Peyer's patch (tissue), 4 donors: ENCODE data around the gene TAS2R50. TPM values are rescaled to one million over a fixed set of nuclear protein-coding genes. Genes with fewer than 3 reads are reported as not detected.

Source experiments
- DNase-seq, 3 donors: peaks; one replicate each; pipeline ENCODE4 v3.0.0-alpha.2; 2017 to 2019
- H3K27ac ChIP-seq, 4 donors: fragments of 200-600 bp; sonication (generic); one replicate each; pipeline ENCODE4 v1.5.1; 2016 to 2019
- H3K27me3 ChIP-seq, 2 donors: fragments of 200-600 bp; sonication (generic); one replicate each; pipeline ENCODE4 v1.5.1; 2019
- H3K36me3 ChIP-seq, 3 donors: fragments of 200-600 bp; sonication (generic); one replicate each; pipeline ENCODE4 v1.5.1; 2016 to 2019
- H3K4me1 ChIP-seq, 4 donors: fragments of 200-600 bp; sonication (generic); one replicate each; pipeline ENCODE4 v1.5.1; 2016 to 2019
- H3K4me3 ChIP-seq, 4 donors: fragments of 200-600 bp; sonication (generic); 1 replicate in 3 of 4; 2 replicates in 1 of 4; pipeline ENCODE4 v1.5.1; 2016 to 2019; ENCODE audit warnings: mild to moderate bottlenecking in 1 of 4
- H3K9me3 ChIP-seq, 4 donors: fragments of 200-600 bp; sonication (generic); one replicate each; pipeline ENCODE4 v1.5.1; 2016 to 2019; ENCODE audit warnings: mild to moderate bottlenecking in 1 of 4
- POLR2A ChIP-seq, 2 donors: fragments of 450-650 bp; IDR thresholded peaks; one replicate each; pipeline ENCODE4 v1.5.1; 2017; ENCODE audit warnings: antibody characterized with exemption in 2 of 2, mild to moderate bottlenecking in 2 of 2, moderate library complexity in 2 of 2
- total RNA-seq, 4 donors: library from RNA; depleted of rRNA; stranded (reverse); fragments of >200 nt; gene quantifications; one replicate each; pipeline ENCODE4 v1.1.0, GENCODE V29; 2016
- TF ChIP-seq, protein P1 (sequence below), 6 experiments: fragments of 450-650 bp in 4 of 6; fragments of 200-600 bp in 2 of 6; sonication (generic) in 1 of 6; IDR thresholded peaks; one replicate each; pipeline ENCODE4 v1.5.1; 2017 to 2019; ENCODE audit warnings: antibody characterized with exemption in 6 of 6, mild to moderate bottlenecking in 3 of 6, moderate library complexity in 1 of 6

Gene TAS2R50
- total RNA-seq, 4 donors from 2014 or later, result 1.6 to 3.9 (median 1.9) TPM; not detected in 1

DNA sequence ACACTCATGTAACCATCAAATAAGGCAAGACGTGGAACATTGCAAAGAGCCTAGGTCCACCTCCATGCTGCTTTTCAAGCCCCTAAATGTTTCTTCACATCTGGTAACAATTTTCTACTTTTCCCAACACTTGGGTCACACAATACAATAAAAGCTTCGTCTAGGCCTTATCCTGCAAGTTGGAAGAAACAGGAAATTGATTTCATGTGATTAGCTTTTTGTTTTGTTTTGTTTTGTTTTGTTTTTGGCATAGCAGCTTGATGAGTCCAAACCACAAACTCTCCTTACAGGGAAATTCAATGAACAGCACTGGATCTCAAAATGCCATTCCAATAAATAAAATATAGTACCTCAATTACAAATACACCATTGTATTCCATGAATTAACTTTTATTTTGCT lies 19.3 kb downstream of the TAS2R50 start:
- Histone ChIP-seq H3K36me3 (no peaks in the 10 kb centered on the region), H3K27me3 (no peaks in the 10 kb centered on the region), H3K27ac (no peak overlapping the region), H3K4me1 (no peaks in the 10 kb centered on the region), H3K9me3 (no peaks in the 10 kb centered on the region), H3K4me3 (no peak overlapping the region)
- no peak for TF ChIP-seq POLR2A (IDR thresholded peaks at IDR 0.05)
- TF ChIP-seq, protein P1, sequence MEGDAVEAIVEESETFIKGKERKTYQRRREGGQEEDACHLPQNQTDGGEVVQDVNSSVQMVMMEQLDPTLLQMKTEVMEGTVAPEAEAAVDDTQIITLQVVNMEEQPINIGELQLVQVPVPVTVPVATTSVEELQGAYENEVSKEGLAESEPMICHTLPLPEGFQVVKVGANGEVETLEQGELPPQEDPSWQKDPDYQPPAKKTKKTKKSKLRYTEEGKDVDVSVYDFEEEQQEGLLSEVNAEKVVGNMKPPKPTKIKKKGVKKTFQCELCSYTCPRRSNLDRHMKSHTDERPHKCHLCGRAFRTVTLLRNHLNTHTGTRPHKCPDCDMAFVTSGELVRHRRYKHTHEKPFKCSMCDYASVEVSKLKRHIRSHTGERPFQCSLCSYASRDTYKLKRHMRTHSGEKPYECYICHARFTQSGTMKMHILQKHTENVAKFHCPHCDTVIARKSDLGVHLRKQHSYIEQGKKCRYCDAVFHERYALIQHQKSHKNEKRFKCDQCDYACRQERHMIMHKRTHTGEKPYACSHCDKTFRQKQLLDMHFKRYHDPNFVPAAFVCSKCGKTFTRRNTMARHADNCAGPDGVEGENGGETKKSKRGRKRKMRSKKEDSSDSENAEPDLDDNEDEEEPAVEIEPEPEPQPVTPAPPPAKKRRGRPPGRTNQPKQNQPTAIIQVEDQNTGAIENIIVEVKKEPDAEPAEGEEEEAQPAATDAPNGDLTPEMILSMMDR (IDR thresholded peaks at IDR 0.05), result no peak
- no peak for DNase-seq

DNA sequence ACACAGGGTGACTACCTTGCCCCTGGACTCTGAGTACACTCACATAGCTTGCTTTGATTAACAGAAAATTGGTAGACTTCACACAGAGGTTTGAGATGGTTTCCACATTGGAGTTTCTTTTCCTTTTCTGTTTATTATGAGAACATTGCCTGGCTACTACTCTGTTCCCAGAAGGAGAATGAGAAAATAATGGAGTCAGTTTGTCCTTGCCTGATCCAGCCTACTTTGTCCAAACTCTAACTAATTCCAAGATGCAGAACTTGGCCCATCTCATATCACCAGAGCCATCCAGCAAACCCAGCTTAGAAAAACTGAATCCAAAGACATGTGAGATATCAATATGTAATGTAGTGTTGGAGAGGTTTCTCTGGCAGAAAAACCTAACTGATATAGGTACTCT lies 20.4 kb downstream of the TAS2R50 start:
- H3K27ac ChIP-seq, result no peak overlapping the region
- no peak for DNase-seq
- no peaks in the 10 kb centered on the region for H3K36me3 ChIP-seq
- no peaks in the 10 kb centered on the region for H3K4me1 ChIP-seq
- no peaks in the 10 kb centered on the region for H3K27me3 ChIP-seq
- no peak for TF ChIP-seq POLR2A (IDR thresholded peaks at IDR 0.05)
- TF ChIP-seq, protein P1 (IDR thresholded peaks at IDR 0.05), result no peak
- H3K4me3 ChIP-seq, result no peak overlapping the region
- no peaks in the 10 kb centered on the region for H3K9me3 ChIP-seq

DNA sequence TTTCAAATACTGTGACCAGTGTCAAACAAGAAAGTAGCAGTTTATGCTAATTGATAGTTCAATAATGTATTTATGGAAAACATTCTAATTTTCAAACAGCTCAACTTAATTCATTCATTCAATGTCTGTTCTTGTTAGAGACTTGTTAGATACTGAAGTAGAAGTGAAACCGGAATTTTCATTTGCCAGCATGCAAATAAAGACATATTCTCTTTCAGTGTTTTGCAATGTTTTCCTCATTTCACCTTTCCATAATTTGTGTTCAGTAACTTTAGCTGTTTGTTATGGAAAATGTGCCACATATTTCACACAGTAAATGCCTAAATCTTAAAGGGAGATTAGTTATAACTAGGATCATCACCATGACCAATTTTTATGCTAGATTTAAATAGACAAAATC lies 21.2 kb downstream of the TAS2R50 start:
- Histone ChIP-seq H3K9me3 (no peaks in the 10 kb centered on the region), H3K4me1 (no peaks in the 10 kb centered on the region), H3K27me3 (no peaks in the 10 kb centered on the region), H3K27ac (no peak overlapping the region), H3K4me3 (no peak overlapping the region), H3K36me3 (no peaks in the 10 kb centered on the region)
- TF ChIP-seq POLR2A (IDR thresholded peaks at IDR 0.05), result no peak
- no peak for DNase-seq

GRCh38 chr12:10960211-10960610 lies 26.5 kb downstream of the TAS2R50 start:
- H3K27ac ChIP-seq, result no peak overlapping the region
- no peaks in the 10 kb centered on the region for H3K4me1 ChIP-seq
- no peak overlapping the region for H3K4me3 ChIP-seq
- no peaks in the 10 kb centered on the region for H3K9me3 ChIP-seq
- H3K27me3 ChIP-seq, result no peaks in the 10 kb centered on the region
- TF ChIP-seq POLR2A (IDR thresholded peaks at IDR 0.05), result no peak
- TF ChIP-seq, protein P1 (IDR thresholded peaks at IDR 0.05), result no peak
- DNase-seq, result no peak
- H3K36me3 ChIP-seq, result no peaks in the 10 kb centered on the region

GRCh38 chr12:10959804-10960203 lies 26.9 kb downstream of the TAS2R50 start:
- Histone ChIP-seq H3K27ac (no peak overlapping the region), H3K9me3 (no peaks in the 10 kb centered on the region), H3K4me1 (no peaks in the 10 kb centered on the region), H3K4me3 (no peak overlapping the region), H3K36me3 (no peaks in the 10 kb centered on the region), H3K27me3 (no peaks in the 10 kb centered on the region)
- TF ChIP-seq POLR2A (IDR thresholded peaks at IDR 0.05), result no peak
- TF ChIP-seq, protein P1 (IDR thresholded peaks at IDR 0.05), result peak in 2 of 6 experiments; percentile 9 to 32
- DNase-seq, result no peak

DNA sequence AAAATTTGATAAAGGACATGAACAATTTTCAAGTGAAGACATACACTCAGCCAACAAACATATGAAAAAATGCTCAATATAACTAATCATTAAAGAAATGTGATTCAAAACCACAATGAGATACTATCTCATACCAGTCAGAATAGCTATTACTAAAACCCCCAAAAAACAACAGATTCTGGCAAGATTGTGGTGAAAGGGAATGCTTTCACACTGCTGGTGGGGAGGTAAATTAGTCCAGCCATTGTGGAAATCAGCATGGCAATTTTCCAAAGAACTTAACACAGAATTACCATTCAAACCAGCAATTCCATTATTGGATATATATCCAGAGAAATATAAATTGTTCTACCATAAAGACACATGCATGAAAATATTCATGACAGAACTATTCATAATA lies 29.0 kb downstream of the TAS2R50 start:
- Histone ChIP-seq H3K4me3 (no peak overlapping the region), H3K36me3 (no peaks in the 10 kb centered on the region), H3K27ac (no peak overlapping the region), H3K4me1 (no peaks in the 10 kb centered on the region), H3K9me3 (no peaks in the 10 kb centered on the region), H3K27me3 (no peaks in the 10 kb centered on the region)
- no peak for DNase-seq
- TF ChIP-seq, protein P1 (IDR thresholded peaks at IDR 0.05), result no peak
- TF ChIP-seq POLR2A (IDR thresholded peaks at IDR 0.05), result no peak
